HG03457 (cell line): ENCODE data around the gene FOXI1.
"Not testable (repeated sequence)": the region's sequence is repeated elsewhere in the genome, so short reads cannot be mapped to it uniquely, and the experiment has no call there.

Experiments used
- ATAC-seq: cut with Tn5 transposase; IDR thresholded peaks from one replicate; pipeline ENCODE4 v1.9.1; 2021; ENCODE audit warnings: moderate number of reproducible peaks; ENCODE audit not compliant: unreplicated experiment

Gene FOXI1

GRCh38 chr5:170092455-170093101 lies 13.1 kb upstream of the FOXI1 start:
- ATAC-seq = no peak

GRCh38 chr5:170094329-170094728 lies 11.4 kb upstream of the FOXI1 start:
- not testable (repeated sequence) for ATAC-seq

GRCh38 chr5:170095646-170096045 lies 10.1 kb upstream of the FOXI1 start:
- ATAC-seq = no peak

- no peak for ATAC-seq
These were observed 7.8 kb upstream of the FOXI1 start for GRCh38 chr5:170097934-170098333.

GRCh38 chr5:170100066-170100943 lies 5.4 kb upstream of the FOXI1 start:
- no peak for ATAC-seq

GRCh38 chr5:170103447-170103846 lies 2.2 kb upstream of the FOXI1 start:
- ATAC-seq = no peak

- no peak for ATAC-seq
These were observed 1.4 kb upstream of the FOXI1 start for GRCh38 chr5:170104299-170104698.

- ATAC-seq = no peak
These were observed 987 bp upstream of the FOXI1 start for GRCh38 chr5:170104710-170105109.

- no peak for ATAC-seq
These were observed 2.0 kb downstream of the FOXI1 start for GRCh38 chr5:170107674-170108073.

GRCh38 chr5:170108266-170108785 lies 2.6 kb downstream of the FOXI1 start:
- no peak for ATAC-seq

GRCh38 chr5:170109059-170110031 lies 3.6 kb downstream of the FOXI1 start:
- ATAC-seq = no peak

GRCh38 chr5:170110403-170111087 lies 4.8 kb downstream of the FOXI1 start:
- no peak for ATAC-seq

GRCh38 chr5:170111088-170111785 lies 5.5 kb downstream of the FOXI1 start:
- ATAC-seq = no peak

- no peak for ATAC-seq
These were observed 7.3 kb downstream of the FOXI1 start for GRCh38 chr5:170112876-170113521.

- ATAC-seq = no peak
These were observed 7.8 kb downstream of the FOXI1 start for GRCh38 chr5:170113522-170113900.

GRCh38 chr5:170114271-170114670 lies 8.6 kb downstream of the FOXI1 start:
- ATAC-seq = no peak

GRCh38 chr5:170115925-170116324 lies 10.2 kb downstream of the FOXI1 start:
- no peak for ATAC-seq

- ATAC-seq = no peak
These were observed 12.0 kb downstream of the FOXI1 start for GRCh38 chr5:170117736-170118135.

GRCh38 chr5:170120576-170120975 lies 14.9 kb downstream of the FOXI1 start:
- ATAC-seq = no peak
